NB4 (cell line): ENCODE data around the gene SSBP3.

Experiments
- CTCF ChIP-seq: IDR thresholded peaks from one replicate; pipeline ENCODE4 v1.5.1; 2012; ENCODE audit warnings: low read depth, low read length
- MAX ChIP-seq: IDR thresholded peaks from 2 replicates; pipeline ENCODE4 v1.6.1; 2011; ENCODE audit warnings: low read depth, low read length
- MYC ChIP-seq: IDR thresholded peaks from 2 replicates; pipeline ENCODE4 v1.6.1; 2011; ENCODE audit warnings: low read depth, low read length
- POLR2A ChIP-seq: IDR thresholded peaks from 2 replicates; pipeline ENCODE4 v1.6.1; 2011; ENCODE audit warnings: mild to moderate bottlenecking; ENCODE audit not compliant: insufficient read length; ENCODE audit errors: extremely low read depth

GRCh38 chr1:54268762-54269297 is 137.4 kb downstream of the SSBP3 start:
- TF ChIP-seq MAX (no peak), CTCF (no peak), POLR2A (no peak), MYC (no peak)
